ENCODE results near the gene HSPB3. TPM values are rescaled to one million over a fixed set of nuclear protein-coding genes. Genes with fewer than 3 reads are reported as not detected.

HSPB3 gene
- total RNA-seq, 4 donors from 2014 or later: 5.9 to 90.6 (median 32.1) TPM

DNA sequence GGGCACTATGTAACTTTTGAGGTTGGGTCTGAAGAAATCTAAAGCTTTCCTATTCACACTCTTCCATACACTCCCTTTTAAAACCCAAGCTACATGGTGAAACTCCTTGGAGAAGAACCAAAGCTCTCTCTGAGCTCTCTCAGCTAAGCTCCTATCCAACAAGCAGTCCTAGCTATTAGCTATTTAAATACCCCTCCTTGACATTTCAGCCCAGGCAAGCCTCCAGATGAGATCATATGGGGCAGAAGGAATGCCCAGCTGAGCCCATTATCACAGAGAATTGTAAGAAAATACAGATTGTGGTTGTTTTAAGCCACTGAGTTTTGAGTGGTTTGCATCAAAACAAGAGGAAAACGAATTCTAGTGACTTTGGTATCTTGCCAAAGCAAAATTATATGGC lies 15.2 kb downstream of the HSPB3 start:
- ATAC-seq: no peak
- TF ChIP-seq POLR2AphosphoS5 (IDR thresholded peaks at IDR 0.05): no peak
- TF ChIP-seq EP300 (IDR thresholded peaks at IDR 0.05): no peak
- TF ChIP-seq, protein P1, sequence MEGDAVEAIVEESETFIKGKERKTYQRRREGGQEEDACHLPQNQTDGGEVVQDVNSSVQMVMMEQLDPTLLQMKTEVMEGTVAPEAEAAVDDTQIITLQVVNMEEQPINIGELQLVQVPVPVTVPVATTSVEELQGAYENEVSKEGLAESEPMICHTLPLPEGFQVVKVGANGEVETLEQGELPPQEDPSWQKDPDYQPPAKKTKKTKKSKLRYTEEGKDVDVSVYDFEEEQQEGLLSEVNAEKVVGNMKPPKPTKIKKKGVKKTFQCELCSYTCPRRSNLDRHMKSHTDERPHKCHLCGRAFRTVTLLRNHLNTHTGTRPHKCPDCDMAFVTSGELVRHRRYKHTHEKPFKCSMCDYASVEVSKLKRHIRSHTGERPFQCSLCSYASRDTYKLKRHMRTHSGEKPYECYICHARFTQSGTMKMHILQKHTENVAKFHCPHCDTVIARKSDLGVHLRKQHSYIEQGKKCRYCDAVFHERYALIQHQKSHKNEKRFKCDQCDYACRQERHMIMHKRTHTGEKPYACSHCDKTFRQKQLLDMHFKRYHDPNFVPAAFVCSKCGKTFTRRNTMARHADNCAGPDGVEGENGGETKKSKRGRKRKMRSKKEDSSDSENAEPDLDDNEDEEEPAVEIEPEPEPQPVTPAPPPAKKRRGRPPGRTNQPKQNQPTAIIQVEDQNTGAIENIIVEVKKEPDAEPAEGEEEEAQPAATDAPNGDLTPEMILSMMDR (IDR thresholded peaks at IDR 0.05): no peak
- no peak for TF ChIP-seq POLR2A (IDR thresholded peaks at IDR 0.05)
- peaks cover 0 to 13% (median 4%) of the 10 kb centered on the region in 3 donors for H3K4me1 ChIP-seq
- H3K4me3 ChIP-seq: no peak overlapping the region
- H3K27me3 ChIP-seq: no peaks in the 10 kb centered on the region
- no peaks in the 10 kb centered on the region for H3K36me3 ChIP-seq
- no peaks in the 10 kb centered on the region for H3K9me3 ChIP-seq
- WGBS, 2 donors (ENCODE audit: low coverage in 1 of 2): 35 to 50% methylated on average over 1 of the region's 1 CpG
- H3K27ac ChIP-seq: no peak overlapping the region

DNA sequence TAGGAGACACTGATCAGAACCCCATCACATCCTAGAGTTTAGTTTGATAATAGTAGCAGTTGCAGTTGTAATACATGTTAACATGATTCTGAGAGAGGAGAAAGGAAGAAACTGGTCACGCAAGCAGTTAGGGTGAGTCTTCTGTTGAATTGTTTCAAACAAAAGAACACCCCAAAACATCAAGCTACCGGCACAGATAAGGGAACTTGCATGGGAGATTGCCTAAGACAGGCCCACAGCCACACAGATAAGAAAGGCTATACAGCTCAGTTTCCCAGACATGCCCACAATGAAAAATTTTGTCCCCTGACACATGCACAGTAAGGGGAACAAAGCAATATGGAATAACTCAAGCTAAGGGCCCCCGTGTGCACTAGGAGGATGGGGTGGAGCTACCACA lies 15.9 kb downstream of the HSPB3 start:
- 54 to 60% methylated on average over 3 of the region's 3 CpGs for WGBS, 2 donors (ENCODE audit: low coverage in 1 of 2)
- Histone ChIP-seq H3K4me1 (peaks cover 0 to 13% (median 4%) of the 10 kb centered on the region in 3 donors), H3K4me3 (no peak overlapping the region), H3K9me3 (no peaks in the 10 kb centered on the region), H3K27me3 (no peaks in the 10 kb centered on the region), H3K27ac (no peak overlapping the region), H3K36me3 (no peaks in the 10 kb centered on the region)
- TF ChIP-seq, protein P1 (IDR thresholded peaks at IDR 0.05): no peak
- TF ChIP-seq POLR2A (IDR thresholded peaks at IDR 0.05): no peak
- no peak for TF ChIP-seq EP300 (IDR thresholded peaks at IDR 0.05)
- TF ChIP-seq POLR2AphosphoS5 (IDR thresholded peaks at IDR 0.05): no peak
- ATAC-seq: no peak

DNA sequence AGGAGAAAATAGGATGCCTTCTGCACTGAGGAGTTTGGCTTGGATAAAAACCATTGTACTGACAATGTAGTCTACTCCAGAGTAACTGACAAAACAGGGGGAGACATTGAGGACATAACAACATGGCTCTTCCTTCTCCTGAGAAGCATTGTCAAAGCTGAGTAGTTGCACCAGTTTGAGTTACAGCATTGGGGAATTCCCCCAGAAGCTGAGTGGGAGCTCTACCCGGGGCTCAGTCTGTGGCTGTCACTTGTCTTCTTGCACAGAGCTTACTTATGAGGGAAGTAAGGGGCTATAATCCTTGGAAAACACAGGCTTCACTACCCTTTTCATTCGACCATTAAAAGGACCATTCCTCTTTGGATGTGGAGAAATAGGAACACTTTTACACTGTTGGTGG lies 21.2 kb downstream of the HSPB3 start:
- no peaks in the 10 kb centered on the region for H3K36me3 ChIP-seq
- no peak for ATAC-seq
- TF ChIP-seq, protein P1 (IDR thresholded peaks at IDR 0.05): no peak
- no peak for TF ChIP-seq POLR2AphosphoS5 (IDR thresholded peaks at IDR 0.05)
- no peak for TF ChIP-seq EP300 (IDR thresholded peaks at IDR 0.05)
- no peak for TF ChIP-seq POLR2A (IDR thresholded peaks at IDR 0.05)
- no peaks in the 10 kb centered on the region for H3K27me3 ChIP-seq
- H3K4me3 ChIP-seq: no peak overlapping the region
- H3K27ac ChIP-seq: no peak overlapping the region
- H3K4me1 ChIP-seq: no peaks in the 10 kb centered on the region
- WGBS, 2 donors (ENCODE audit: low coverage in 1 of 2): 93% methylated on average over 2 of the region's 2 CpGs; no CpG with 5 or more reads in 1 of the 2 donors
- no peaks in the 10 kb centered on the region for H3K9me3 ChIP-seq

DNA sequence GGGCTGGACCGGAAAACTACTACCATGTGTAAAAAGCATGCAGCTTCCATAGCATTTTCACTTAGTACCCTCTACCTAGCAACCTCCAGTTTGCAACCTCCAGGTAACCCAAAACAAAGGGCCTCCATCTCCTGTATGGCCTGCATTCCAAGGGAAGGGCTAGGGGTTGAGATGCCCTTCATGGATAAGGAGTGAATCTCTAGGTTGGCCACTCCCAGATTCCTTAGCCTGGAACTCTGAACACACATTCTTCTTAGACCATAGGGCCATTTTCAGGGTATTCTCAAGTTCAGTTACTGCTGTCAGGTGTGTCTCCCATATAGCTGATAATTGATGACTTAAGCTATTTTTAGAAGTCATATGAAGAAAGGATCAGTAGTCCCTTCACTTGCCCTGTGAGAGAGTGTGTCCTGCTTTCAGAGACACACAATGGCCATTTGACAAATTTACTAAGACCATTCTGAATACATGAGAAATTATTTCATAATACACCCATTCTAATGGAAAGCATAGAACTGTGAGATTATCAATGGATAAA lies 22.5 kb downstream of the HSPB3 start:
- Histone ChIP-seq H3K27ac (no peak overlapping the region), H3K36me3 (no peaks in the 10 kb centered on the region), H3K9me3 (no peaks in the 10 kb centered on the region), H3K4me3 (no peak overlapping the region), H3K27me3 (no peaks in the 10 kb centered on the region), H3K4me1 (no peaks in the 10 kb centered on the region)
- ATAC-seq: no peak
- WGBS, 2 donors (ENCODE audit: low coverage in 1 of 2): 78 to 86% methylated on average over 1 of the region's 1 CpG
- TF ChIP-seq EP300 (IDR thresholded peaks at IDR 0.05): no peak
- TF ChIP-seq POLR2AphosphoS5 (IDR thresholded peaks at IDR 0.05): no peak
- TF ChIP-seq, protein P1 (IDR thresholded peaks at IDR 0.05): no peak
- TF ChIP-seq POLR2A (IDR thresholded peaks at IDR 0.05): no peak

DNA sequence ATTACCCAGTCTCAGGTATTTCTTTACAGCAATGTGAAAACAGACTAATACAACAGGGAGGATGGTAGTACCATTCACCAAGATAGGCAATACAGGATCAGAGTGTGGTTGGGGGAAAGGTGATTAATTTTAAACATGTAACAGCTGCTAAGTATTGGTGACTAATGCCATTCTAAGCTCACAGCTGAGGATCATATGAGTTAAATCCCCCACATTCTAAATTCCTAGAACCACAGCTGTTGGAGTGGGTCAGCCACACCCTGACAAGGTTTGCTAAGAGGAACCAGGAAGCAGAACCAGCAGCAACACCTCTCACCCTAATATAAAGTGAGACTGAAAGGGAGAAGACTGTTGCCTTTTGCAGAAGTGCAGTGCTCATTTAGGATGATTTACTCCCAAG lies 24.8 kb downstream of the HSPB3 start:
- H3K36me3 ChIP-seq: no peaks in the 10 kb centered on the region
- no peak for TF ChIP-seq EP300 (IDR thresholded peaks at IDR 0.05)
- no peak for TF ChIP-seq POLR2AphosphoS5 (IDR thresholded peaks at IDR 0.05)
- TF ChIP-seq POLR2A (IDR thresholded peaks at IDR 0.05): no peak
- TF ChIP-seq, protein P1 (IDR thresholded peaks at IDR 0.05): no peak
- H3K4me1 ChIP-seq: no peaks in the 10 kb centered on the region
- H3K27me3 ChIP-seq: no peaks in the 10 kb centered on the region
- H3K27ac ChIP-seq: no peak overlapping the region
- no peaks in the 10 kb centered on the region for H3K9me3 ChIP-seq
- ATAC-seq: no peak
- H3K4me3 ChIP-seq: no peak overlapping the region

Measured in gastroesophageal sphincter (tissue), 4 donors.